GM06990 (cell line): Measurements from ENCODE around the gene WT1.
"Not testable (repeated sequence)": the region's sequence is repeated elsewhere in the genome, so short reads cannot be mapped to it uniquely, and the experiment has no call there.

Experiments
- DNase-seq: peaks from one replicate; pipeline ENCODE4 v3.0.0-alpha.2; 2011; ENCODE audit not compliant: insufficient read length; ENCODE audit errors: extremely low read depth
- H3K27me3 ChIP-seq: replicated peaks from 2 replicates; pipeline ENCODE4 v1.6.0; 2011; ENCODE audit warnings: low read length; ENCODE audit not compliant: control insufficient read depth, insufficient read depth
- H3K36me3 ChIP-seq: 2 replicates; pipeline ENCODE4 v1.5.1; 2011; ENCODE audit warnings: low read length; ENCODE audit not compliant: control insufficient read depth, insufficient read depth
- H3K4me3 ChIP-seq: replicated peaks from 2 replicates; pipeline ENCODE4 v1.5.1; 2011; ENCODE audit warnings: low read depth, mild to moderate bottlenecking, control low read depth, low read length
- TF ChIP-seq, protein P1 (sequence below): IDR thresholded peaks from 2 replicates; pipeline ENCODE4 v1.5.1; 2011; ENCODE audit warnings: low read length, control low read depth, mild to moderate bottlenecking, inconsistent platforms; ENCODE audit not compliant: insufficient read depth, poor library complexity, severe bottlenecking

Gene WT1

DNA sequence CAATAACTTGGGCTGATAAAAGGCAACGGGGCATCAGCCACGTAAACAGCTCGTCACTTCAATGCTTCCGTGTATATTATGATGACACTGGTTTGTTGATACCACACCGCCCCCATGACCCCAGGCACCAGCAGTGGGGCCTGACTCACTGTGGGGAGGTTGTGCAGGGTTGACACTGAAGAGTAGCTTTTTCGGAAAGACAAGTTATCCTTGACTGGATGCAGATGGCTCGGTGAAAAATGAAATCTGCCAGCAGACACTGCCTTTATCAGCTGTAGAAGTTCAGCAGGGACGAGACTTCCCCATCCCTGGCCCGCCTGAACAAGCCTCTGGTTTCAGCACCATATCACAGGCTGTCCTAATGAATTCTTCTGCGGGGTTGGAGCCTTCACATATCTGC lies 55.6 kb downstream of the WT1 start:
- TF ChIP-seq, protein P1, sequence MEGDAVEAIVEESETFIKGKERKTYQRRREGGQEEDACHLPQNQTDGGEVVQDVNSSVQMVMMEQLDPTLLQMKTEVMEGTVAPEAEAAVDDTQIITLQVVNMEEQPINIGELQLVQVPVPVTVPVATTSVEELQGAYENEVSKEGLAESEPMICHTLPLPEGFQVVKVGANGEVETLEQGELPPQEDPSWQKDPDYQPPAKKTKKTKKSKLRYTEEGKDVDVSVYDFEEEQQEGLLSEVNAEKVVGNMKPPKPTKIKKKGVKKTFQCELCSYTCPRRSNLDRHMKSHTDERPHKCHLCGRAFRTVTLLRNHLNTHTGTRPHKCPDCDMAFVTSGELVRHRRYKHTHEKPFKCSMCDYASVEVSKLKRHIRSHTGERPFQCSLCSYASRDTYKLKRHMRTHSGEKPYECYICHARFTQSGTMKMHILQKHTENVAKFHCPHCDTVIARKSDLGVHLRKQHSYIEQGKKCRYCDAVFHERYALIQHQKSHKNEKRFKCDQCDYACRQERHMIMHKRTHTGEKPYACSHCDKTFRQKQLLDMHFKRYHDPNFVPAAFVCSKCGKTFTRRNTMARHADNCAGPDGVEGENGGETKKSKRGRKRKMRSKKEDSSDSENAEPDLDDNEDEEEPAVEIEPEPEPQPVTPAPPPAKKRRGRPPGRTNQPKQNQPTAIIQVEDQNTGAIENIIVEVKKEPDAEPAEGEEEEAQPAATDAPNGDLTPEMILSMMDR = no peak
- H3K27me3 ChIP-seq = no peaks in the 10 kb centered on the region
- DNase-seq = no peak
- no peaks in the 10 kb centered on the region for H3K36me3 ChIP-seq
- no peak overlapping the region for H3K4me3 ChIP-seq

DNA sequence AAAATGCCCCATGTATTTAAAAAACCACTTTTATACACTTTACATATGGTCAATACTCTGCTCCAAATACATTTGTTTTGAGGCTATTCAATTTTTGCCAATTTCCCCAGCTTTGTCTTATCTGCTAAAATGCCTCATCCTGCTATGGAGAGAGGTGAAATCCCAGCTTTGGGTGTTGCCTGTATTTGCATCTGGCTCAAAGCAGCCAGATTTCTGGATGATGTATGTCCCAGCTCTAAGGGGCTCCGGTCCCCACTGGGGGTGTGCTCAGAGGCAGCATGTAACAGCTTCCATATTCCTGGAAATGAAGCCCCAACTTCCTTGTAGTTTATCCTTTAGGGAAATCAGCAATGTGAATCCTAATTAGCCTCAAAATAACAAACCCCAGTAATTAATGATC lies 59.5 kb downstream of the WT1 start:
- Histone ChIP-seq H3K4me3 (no peak overlapping the region), H3K27me3 (no peaks in the 10 kb centered on the region)
- TF ChIP-seq, protein P1 = no peak

DNA sequence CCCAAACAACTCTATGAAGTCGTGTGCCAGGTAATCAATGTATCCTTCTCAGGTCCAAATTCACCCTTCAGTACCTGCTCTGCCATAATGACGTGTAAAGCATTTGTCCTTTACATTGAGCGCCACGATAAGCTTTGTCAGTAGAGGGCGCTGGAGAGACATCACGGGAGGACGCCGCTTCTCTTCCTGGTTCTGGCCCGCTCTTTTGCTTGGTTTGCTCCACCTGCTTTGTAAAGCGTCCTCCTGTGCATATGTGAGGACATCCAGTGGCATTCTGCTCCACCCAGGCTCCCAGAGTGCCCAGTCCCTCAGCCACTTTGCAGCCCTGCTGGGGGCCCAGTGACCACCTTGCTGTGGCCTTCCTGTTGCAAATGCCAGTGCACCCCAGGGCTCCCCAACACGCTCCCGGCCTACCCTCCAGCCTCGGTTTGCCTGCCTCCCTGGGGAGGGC lies 61.1 kb downstream of the WT1 start:
- TF ChIP-seq, protein P1 = peak; percentile 67
- peak; percentile 44 for DNase-seq
- Histone ChIP-seq H3K27me3 (no peaks in the 10 kb centered on the region), H3K36me3 (no peaks in the 10 kb centered on the region), H3K4me3 (no peak overlapping the region)

More for the DNA sequence above, 59.5 kb downstream of the WT1 start:
- H3K36me3 ChIP-seq = no peaks in the 10 kb centered on the region
- DNase-seq = no peak

DNA sequence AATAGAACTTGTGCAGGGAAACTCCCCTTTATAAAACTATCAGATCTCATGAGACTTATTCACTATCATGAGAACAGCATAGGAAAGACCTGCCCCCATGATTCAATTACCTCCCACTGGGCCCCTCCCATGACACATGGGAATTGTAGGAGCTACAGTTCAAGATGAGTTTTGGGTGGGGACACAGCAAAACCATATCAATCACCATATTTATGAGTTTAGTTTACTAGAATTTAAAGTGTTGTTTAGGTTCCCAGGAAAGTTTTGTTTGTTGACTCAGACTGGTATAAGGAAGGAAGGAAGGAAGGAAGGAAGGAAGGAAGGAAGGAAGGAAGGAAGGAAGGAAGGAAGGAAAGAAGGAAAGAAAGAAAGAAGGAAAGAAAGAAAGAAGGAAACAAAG lies 65.4 kb downstream of the WT1 start:
- DNase-seq, H3K4me3 ChIP-seq, H3K27me3 ChIP-seq, H3K36me3 ChIP-seq: not testable (repeated sequence)

DNA sequence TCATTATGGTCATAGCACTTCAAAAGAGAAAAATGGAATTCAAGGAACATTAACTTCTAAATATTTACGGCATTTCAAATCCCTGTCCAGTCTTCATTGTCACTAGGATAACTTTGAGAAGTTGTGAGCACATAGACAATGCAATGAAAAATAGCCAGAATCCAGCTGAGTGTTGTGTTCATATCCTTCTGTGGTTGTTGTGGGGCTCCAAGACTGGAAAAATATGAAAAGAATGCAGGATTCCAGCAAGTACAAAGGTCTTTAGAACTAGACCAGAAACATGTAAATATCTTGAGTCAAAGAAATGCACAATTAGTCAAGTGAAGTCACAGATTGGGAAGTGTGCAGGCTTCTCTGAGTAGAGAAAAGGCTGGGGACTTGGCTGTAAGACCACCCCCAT lies 68.7 kb downstream of the WT1 start:
- Histone ChIP-seq H3K27me3 (no peaks in the 10 kb centered on the region; the same call in 1 of the 2 replicates), H3K4me3 (no peak overlapping the region)
- no peak for DNase-seq

DNA sequence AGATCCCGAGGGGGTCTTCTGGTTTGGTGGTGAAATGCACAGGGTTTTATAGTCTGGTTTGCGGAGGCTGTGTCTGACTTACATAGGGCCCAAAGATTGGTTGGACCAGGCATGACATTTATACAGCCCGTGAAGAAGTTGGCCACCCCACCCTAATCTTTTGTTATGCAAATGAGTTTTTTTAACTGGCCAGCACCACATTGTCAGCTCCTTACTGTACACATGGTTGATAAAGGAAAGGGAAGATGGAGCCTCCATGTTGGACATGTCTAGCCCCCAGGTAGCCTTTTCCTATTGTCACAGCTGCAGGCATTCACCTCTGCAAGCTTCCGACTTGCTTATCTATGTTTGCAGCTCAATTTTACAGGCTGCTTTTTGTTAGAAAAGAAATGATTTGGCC lies 70.1 kb downstream of the WT1 start:
- H3K36me3 ChIP-seq = no peaks in the 10 kb centered on the region
- no peak overlapping the region for H3K4me3 ChIP-seq
- TF ChIP-seq, protein P1 = no peak
- H3K27me3 ChIP-seq = no peaks in the 10 kb centered on the region; the same call in 1 of the 2 replicates
- no peak for DNase-seq

More for the DNA sequence above, 68.7 kb downstream of the WT1 start:
- H3K36me3 ChIP-seq = no peaks in the 10 kb centered on the region
- TF ChIP-seq, protein P1 = no peak
